ENCODE results near the gene NANOS2. TPM values are rescaled to one million over a fixed set of nuclear protein-coding genes. Genes with fewer than 3 reads are reported as not detected.
A peak's percentile ranks its signal among the peaks of the same experiment; 100 is the strongest.

NANOS2 gene
- total and polyA plus RNA-seq, 2 of the 13 experiments (the other 11 are each of a cell fraction or from before 2014, with no cell fraction given) = not detected

GRCh38 chr19:45885556-45886426, 28.8 kb downstream of the NANOS2 start, which contains the start of gene IRF2BP1 (continued):
- peak; percentile 98 for TF ChIP-seq TEF (CRISPR knock-in tag; IDR thresholded peaks at IDR 0.05)
- TF ChIP-seq ZNF652 (CRISPR knock-in tag; IDR thresholded peaks at IDR 0.05; ENCODE audit: borderline replicate concordance, low read depth) = peak; percentile 90
- TF ChIP-seq FLYWCH1 (CRISPR knock-in tag; IDR thresholded peaks at IDR 0.05) = 0 out of 2 replicates have a peak, but pooled peaks have one; percentile 38
- TF ChIP-seq CHD4 (IDR thresholded peaks at IDR 0.05; ENCODE audit: borderline replicate concordance, low read length) = no peak; the same call in 1 of the 2 replicates
- TF ChIP-seq ZNF362 (CRISPR knock-in tag; IDR thresholded peaks at IDR 0.05; ENCODE audit: borderline replicate concordance) = no peak
- 0 out of 2 replicates have a peak, but pooled peaks have one; percentile 11 for TF ChIP-seq NCOA2 (CRISPR knock-in tag; IDR thresholded peaks at IDR 0.05)
- peak; percentile 21; the same call in 1 of the 2 replicates for TF ChIP-seq ZNF441 (CRISPR knock-in tag; IDR thresholded peaks at IDR 0.05; ENCODE audit: borderline replicate concordance)
- TF ChIP-seq, protein P1, sequence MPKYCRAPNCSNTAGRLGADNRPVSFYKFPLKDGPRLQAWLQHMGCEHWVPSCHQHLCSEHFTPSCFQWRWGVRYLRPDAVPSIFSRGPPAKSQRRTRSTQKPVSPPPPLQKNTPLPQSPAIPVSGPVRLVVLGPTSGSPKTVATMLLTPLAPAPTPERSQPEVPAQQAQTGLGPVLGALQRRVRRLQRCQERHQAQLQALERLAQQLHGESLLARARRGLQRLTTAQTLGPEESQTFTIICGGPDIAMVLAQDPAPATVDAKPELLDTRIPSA (CRISPR knock-in tag; IDR thresholded peaks at IDR 0.05; ENCODE audit: borderline replicate concordance) = 0 out of 2 replicates have a peak, but pooled peaks have one; percentile 36
- peak; percentile 65; the same call in 1 of the 2 replicates for TF ChIP-seq YEATS4 (CRISPR knock-in tag; IDR thresholded peaks at IDR 0.05; ENCODE audit: borderline replicate concordance)
- TF ChIP-seq, protein P2, sequence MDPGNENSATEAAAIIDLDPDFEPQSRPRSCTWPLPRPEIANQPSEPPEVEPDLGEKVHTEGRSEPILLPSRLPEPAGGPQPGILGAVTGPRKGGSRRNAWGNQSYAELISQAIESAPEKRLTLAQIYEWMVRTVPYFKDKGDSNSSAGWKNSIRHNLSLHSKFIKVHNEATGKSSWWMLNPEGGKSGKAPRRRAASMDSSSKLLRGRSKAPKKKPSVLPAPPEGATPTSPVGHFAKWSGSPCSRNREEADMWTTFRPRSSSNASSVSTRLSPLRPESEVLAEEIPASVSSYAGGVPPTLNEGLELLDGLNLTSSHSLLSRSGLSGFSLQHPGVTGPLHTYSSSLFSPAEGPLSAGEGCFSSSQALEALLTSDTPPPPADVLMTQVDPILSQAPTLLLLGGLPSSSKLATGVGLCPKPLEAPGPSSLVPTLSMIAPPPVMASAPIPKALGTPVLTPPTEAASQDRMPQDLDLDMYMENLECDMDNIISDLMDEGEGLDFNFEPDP (CRISPR knock-in tag; conservative IDR thresholded peaks at IDR 0.05) = peak; percentile 82; the same call in 1 of the 2 replicates
- peak; percentile 10; the same call in 1 of the 2 replicates for TF ChIP-seq ZSCAN21 (CRISPR knock-in tag; IDR thresholded peaks at IDR 0.05; ENCODE audit: borderline replicate concordance)
- no peak for TF ChIP-seq TAF15 (IDR thresholded peaks at IDR 0.05; ENCODE audit: low read depth, low read length, poor library complexity, severe bottlenecking)
- peak; percentile 10; the same call in 1 of the 2 replicates for TF ChIP-seq ZNF543 (CRISPR knock-in tag; IDR thresholded peaks at IDR 0.05)
- TF ChIP-seq SRF (IDR thresholded peaks at IDR 0.05; ENCODE audit: low read depth, low read length) = 0 out of 2 replicates have a peak, but pooled peaks have one; percentile 39
- TF ChIP-seq, protein P3, sequence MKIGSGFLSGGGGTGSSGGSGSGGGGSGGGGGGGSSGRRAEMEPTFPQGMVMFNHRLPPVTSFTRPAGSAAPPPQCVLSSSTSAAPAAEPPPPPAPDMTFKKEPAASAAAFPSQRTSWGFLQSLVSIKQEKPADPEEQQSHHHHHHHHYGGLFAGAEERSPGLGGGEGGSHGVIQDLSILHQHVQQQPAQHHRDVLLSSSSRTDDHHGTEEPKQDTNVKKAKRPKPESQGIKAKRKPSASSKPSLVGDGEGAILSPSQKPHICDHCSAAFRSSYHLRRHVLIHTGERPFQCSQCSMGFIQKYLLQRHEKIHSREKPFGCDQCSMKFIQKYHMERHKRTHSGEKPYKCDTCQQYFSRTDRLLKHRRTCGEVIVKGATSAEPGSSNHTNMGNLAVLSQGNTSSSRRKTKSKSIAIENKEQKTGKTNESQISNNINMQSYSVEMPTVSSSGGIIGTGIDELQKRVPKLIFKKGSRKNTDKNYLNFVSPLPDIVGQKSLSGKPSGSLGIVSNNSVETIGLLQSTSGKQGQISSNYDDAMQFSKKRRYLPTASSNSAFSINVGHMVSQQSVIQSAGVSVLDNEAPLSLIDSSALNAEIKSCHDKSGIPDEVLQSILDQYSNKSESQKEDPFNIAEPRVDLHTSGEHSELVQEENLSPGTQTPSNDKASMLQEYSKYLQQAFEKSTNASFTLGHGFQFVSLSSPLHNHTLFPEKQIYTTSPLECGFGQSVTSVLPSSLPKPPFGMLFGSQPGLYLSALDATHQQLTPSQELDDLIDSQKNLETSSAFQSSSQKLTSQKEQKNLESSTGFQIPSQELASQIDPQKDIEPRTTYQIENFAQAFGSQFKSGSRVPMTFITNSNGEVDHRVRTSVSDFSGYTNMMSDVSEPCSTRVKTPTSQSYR (CRISPR knock-in tag; IDR thresholded peaks at IDR 0.05; ENCODE audit: borderline replicate concordance) = peak; percentile 10; the same call in 1 of the 2 replicates
- TF ChIP-seq CEBPB (IDR thresholded peaks at IDR 0.05; ENCODE audit: borderline replicate concordance, low read depth, low read length) = peak; percentile 55; the same call in 1 of the 2 replicates
- TF ChIP-seq CEBPG (CRISPR knock-in tag; IDR thresholded peaks at IDR 0.05) = peak; percentile 82
- peak; percentile 34; the same call in 1 of the 2 replicates for TF ChIP-seq ZFP82 (CRISPR knock-in tag; IDR thresholded peaks at IDR 0.05; ENCODE audit: borderline replicate concordance)
- TF ChIP-seq PHF8 (CRISPR knock-in tag; IDR thresholded peaks at IDR 0.05) = peak; percentile 13
- TF ChIP-seq, protein P4, sequence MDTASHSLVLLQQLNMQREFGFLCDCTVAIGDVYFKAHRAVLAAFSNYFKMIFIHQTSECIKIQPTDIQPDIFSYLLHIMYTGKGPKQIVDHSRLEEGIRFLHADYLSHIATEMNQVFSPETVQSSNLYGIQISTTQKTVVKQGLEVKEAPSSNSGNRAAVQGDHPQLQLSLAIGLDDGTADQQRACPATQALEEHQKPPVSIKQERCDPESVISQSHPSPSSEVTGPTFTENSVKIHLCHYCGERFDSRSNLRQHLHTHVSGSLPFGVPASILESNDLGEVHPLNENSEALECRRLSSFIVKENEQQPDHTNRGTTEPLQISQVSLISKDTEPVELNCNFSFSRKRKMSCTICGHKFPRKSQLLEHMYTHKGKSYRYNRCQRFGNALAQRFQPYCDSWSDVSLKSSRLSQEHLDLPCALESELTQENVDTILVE (CRISPR knock-in tag; IDR thresholded peaks at IDR 0.05) = peak; percentile 79

Data from HepG2 (cell line).